Suprapubic skin (tissue), 4 donors: Measurements from ENCODE around the gene SIRT3.

ENCODE experiments used
- POLR2A ChIP-seq, 2 donors: fragments of 450-650 bp; IDR thresholded peaks; one replicate each; pipeline ENCODE4 v1.6.1; 2017; ENCODE audit warnings: antibody characterized with exemption in 2 of 2, mild to moderate bottlenecking in 2 of 2, moderate library complexity in 2 of 2
- POLR2AphosphoS5 ChIP-seq, 3 donors: sonication (generic); formaldehyde crosslinking; IDR thresholded peaks; one replicate each; pipeline ENCODE4 v1.6.1; 2017; ENCODE audit warnings: antibody characterized with exemption in 3 of 3
- TF ChIP-seq, protein P1 (sequence below), 2 donors: fragments of 200-600 bp in 1 of 2; fragments of 450-650 bp in 1 of 2; sonication (generic) in 1 of 2; IDR thresholded peaks; one replicate each; pipeline ENCODE4 v1.5.1; 2016 to 2019; ENCODE audit warnings: antibody characterized with exemption in 2 of 2, mild to moderate bottlenecking in 1 of 2, moderate library complexity in 1 of 2

DNA sequence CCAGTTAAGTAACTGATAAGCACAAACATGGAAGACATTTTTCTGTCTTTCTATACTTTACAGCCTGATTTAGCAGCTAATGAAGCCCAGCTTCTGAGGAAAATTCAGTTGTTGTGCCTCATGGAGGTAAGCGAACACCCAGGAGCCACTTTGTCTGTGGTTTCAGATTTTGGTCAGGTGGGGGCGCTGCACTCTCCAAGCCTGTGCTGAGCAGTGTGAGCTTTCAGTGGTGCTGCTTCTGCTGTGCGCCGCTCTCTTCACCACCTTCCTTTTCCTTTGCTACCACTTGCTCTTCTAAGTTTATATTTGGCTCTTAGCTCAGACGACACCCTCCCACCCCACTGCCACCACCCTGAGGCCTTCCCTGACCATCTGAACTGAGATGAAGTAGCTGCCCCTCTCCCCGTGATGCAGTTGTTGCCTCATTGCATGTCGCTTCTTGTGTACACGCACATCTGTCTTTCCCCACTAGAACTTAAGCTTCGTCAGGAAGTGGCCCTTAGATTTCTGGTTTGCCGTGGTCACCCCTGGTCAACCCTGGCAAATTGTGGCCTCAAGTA, 14.7 kb upstream of the SIRT3 start:
- TF ChIP-seq, protein P1, sequence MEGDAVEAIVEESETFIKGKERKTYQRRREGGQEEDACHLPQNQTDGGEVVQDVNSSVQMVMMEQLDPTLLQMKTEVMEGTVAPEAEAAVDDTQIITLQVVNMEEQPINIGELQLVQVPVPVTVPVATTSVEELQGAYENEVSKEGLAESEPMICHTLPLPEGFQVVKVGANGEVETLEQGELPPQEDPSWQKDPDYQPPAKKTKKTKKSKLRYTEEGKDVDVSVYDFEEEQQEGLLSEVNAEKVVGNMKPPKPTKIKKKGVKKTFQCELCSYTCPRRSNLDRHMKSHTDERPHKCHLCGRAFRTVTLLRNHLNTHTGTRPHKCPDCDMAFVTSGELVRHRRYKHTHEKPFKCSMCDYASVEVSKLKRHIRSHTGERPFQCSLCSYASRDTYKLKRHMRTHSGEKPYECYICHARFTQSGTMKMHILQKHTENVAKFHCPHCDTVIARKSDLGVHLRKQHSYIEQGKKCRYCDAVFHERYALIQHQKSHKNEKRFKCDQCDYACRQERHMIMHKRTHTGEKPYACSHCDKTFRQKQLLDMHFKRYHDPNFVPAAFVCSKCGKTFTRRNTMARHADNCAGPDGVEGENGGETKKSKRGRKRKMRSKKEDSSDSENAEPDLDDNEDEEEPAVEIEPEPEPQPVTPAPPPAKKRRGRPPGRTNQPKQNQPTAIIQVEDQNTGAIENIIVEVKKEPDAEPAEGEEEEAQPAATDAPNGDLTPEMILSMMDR (IDR thresholded peaks at IDR 0.05) = peak; percentile 44 to 59
- TF ChIP-seq POLR2A (IDR thresholded peaks at IDR 0.05) (no peak), POLR2AphosphoS5 (IDR thresholded peaks at IDR 0.05) (no peak)
